H9 (cell line): Measurements from ENCODE around the gene DCST1. TPM values are rescaled to one million over a fixed set of nuclear protein-coding genes. Genes with fewer than 3 reads are reported as not detected.

Source experiments
- DNase-seq: peaks from one replicate; pipeline ENCODE4 v3.0.0-alpha.2; 2017
- H2AFZ ChIP-seq: one replicate; pipeline ENCODE4 v1.6.1; 2013; ENCODE audit warnings: mild to moderate bottlenecking, low read length, control low read depth, moderate library complexity
- H2AK5ac ChIP-seq: 2 replicates; pipeline ENCODE4 v1.6.1; 2013; ENCODE audit warnings: low read length, control low read depth, mixed read lengths; ENCODE audit not compliant: insufficient read length
- H2BK120ac ChIP-seq: one replicate; pipeline ENCODE4 v1.6.1; 2013; ENCODE audit warnings: low read depth, mild to moderate bottlenecking, low read length, control low read depth, inconsistent platforms; ENCODE audit not compliant: poor library complexity, severe bottlenecking
- H2BK12ac ChIP-seq: 2 replicates; pipeline ENCODE4 v1.6.1; 2013; ENCODE audit warnings: low read length, control low read depth, mixed read lengths, low read depth; ENCODE audit not compliant: insufficient read length
- H2BK15ac ChIP-seq: 2 replicates; pipeline ENCODE4 v1.6.1; 2013; ENCODE audit warnings: low read depth, low read length, control low read depth
- H2BK20ac ChIP-seq: one replicate; pipeline ENCODE4 v1.6.1; 2013; ENCODE audit warnings: low read depth, mild to moderate bottlenecking, low read length, control low read depth, inconsistent platforms; ENCODE audit not compliant: poor library complexity, severe bottlenecking
- H2BK5ac ChIP-seq: 2 replicates; pipeline ENCODE4 v1.6.1; 2013; ENCODE audit warnings: low read length, control low read depth, mixed read lengths; ENCODE audit not compliant: insufficient read length
- H3K14ac ChIP-seq: 2 replicates; pipeline ENCODE4 v1.6.1; 2013; ENCODE audit warnings: low read length, control low read depth; ENCODE audit not compliant: insufficient read depth
- H3K18ac ChIP-seq: 2 replicates; pipeline ENCODE4 v1.6.1; 2013; ENCODE audit warnings: low read depth, mild to moderate bottlenecking, mixed read lengths, low read length, control low read depth; ENCODE audit not compliant: insufficient read length
- H3K23ac ChIP-seq: 2 replicates; pipeline ENCODE4 v1.6.1; 2013; ENCODE audit warnings: low read length, control low read depth, mixed read lengths, low read depth; ENCODE audit not compliant: insufficient read length
- H3K23me2 ChIP-seq: 2 replicates; pipeline ENCODE4 v1.6.1; 2013; ENCODE audit warnings: low read depth, mild to moderate bottlenecking, mixed read lengths, low read length, control low read depth; ENCODE audit not compliant: insufficient read length, poor library complexity, severe bottlenecking
- H3K27ac ChIP-seq: 2 replicates; pipeline ENCODE4 v1.5.1; 2013; ENCODE audit warnings: low read length, control low read depth, mixed read lengths, low read depth; ENCODE audit not compliant: insufficient read length
- H3K27me3 ChIP-seq: 2 replicates; pipeline ENCODE4 v1.6.1; 2013; ENCODE audit warnings: low read length, control low read depth, inconsistent platforms; ENCODE audit not compliant: insufficient read depth
- H3K4ac ChIP-seq: 2 replicates; pipeline ENCODE4 v1.6.1; 2013; ENCODE audit warnings: low read depth, mild to moderate bottlenecking, control low read depth, inconsistent platforms, low read length, moderate library complexity
- H3K4me1 ChIP-seq: 2 replicates; pipeline ENCODE4 v1.6.1; 2013; ENCODE audit warnings: low read length, control low read depth, inconsistent platforms; ENCODE audit not compliant: insufficient read depth
- H3K4me2 ChIP-seq: 2 replicates; pipeline ENCODE4 v1.6.1; 2013; ENCODE audit warnings: low read length, control low read depth, mixed read lengths; ENCODE audit not compliant: insufficient read length, insufficient read depth
- H3K56ac ChIP-seq: 2 replicates; pipeline ENCODE4 v1.6.1; 2013; ENCODE audit warnings: low read depth, mild to moderate bottlenecking, mixed read lengths, low read length, control low read depth; ENCODE audit not compliant: insufficient read length
- H3K79me1 ChIP-seq: 2 replicates; pipeline ENCODE4 v1.6.1; 2013; ENCODE audit warnings: low read depth, mild to moderate bottlenecking, moderate library complexity, low read length, control low read depth, inconsistent platforms; ENCODE audit not compliant: insufficient read depth, poor library complexity, severe bottlenecking
- H3K79me2 ChIP-seq: 2 replicates; pipeline ENCODE4 v1.6.1; 2013; ENCODE audit warnings: low read length, control low read depth, inconsistent platforms; ENCODE audit not compliant: insufficient read depth
- H3K9ac ChIP-seq: 2 replicates; pipeline ENCODE4 v1.6.1; 2013; ENCODE audit warnings: low read length, control low read depth, mixed read lengths; ENCODE audit not compliant: insufficient read length; ENCODE audit errors: extremely low read depth
- H3K9me3 ChIP-seq: one replicate; pipeline ENCODE4 v1.6.1; 2013; ENCODE audit warnings: low read depth, low read length, inconsistent platforms; ENCODE audit not compliant: control insufficient read depth
- H3T11ph ChIP-seq: one replicate; pipeline ENCODE4 v1.6.1; 2013; ENCODE audit warnings: mild to moderate bottlenecking, low read length, control low read depth, inconsistent platforms
- H4K20me1 ChIP-seq: one replicate; pipeline ENCODE4 v1.6.1; 2013; ENCODE audit not compliant: control insufficient read depth, insufficient read length, insufficient read depth
- H4K5ac ChIP-seq: 2 replicates; pipeline ENCODE4 v1.6.1; 2013; ENCODE audit warnings: low read depth, mild to moderate bottlenecking, mixed read lengths, low read length, control low read depth; ENCODE audit not compliant: insufficient read length
- H4K8ac ChIP-seq: replicated peaks from 2 replicates; pipeline ENCODE4 v1.6.1; 2013; ENCODE audit warnings: low read length, control low read depth, mixed read lengths, low read depth; ENCODE audit not compliant: insufficient read length
- H4K91ac ChIP-seq: 2 replicates; pipeline ENCODE4 v1.6.1; 2013; ENCODE audit warnings: low read depth, mild to moderate bottlenecking, moderate library complexity, mixed read lengths, low read length, control low read depth; ENCODE audit not compliant: insufficient read length
- H3K27ac Mint-ChIP-seq, 3 experiments: 2 replicates in 2 of 3; 3 replicates in 1 of 3; pipeline ENCODE4 v1.8.0; 2020 to 2021; ENCODE audit warnings: mixed read lengths in 3 of 3, mild to moderate bottlenecking in 1 of 3, moderate library complexity in 1 of 3
- H3K27me3 Mint-ChIP-seq: 2 replicates; pipeline ENCODE4 v1.8.0; 2021; ENCODE audit warnings: low read depth, mild to moderate bottlenecking, moderate library complexity, mixed read lengths
- H3K36me3 Mint-ChIP-seq, 3 experiments: 2 replicates in 2 of 3; 3 replicates in 1 of 3; pipeline ENCODE4 v1.8.0; 2020 to 2021; ENCODE audit warnings: low read depth in 3 of 3, mixed read lengths in 3 of 3; ENCODE audit not compliant: insufficient read depth in 1 of 3
- H3K4me1 Mint-ChIP-seq, 2 experiments: 2 replicates each; pipeline ENCODE4 v1.8.0; 2020; ENCODE audit warnings: mixed read lengths in 2 of 2
- H3K4me3 Mint-ChIP-seq, 2 experiments: 2 replicates in 1 of 2; 3 replicates in 1 of 2; pipeline ENCODE4 v1.8.0; 2020 to 2021; ENCODE audit warnings: mild to moderate bottlenecking in 2 of 2, mixed read lengths in 2 of 2, moderate library complexity in 1 of 2
- H3K9me3 Mint-ChIP-seq, 2 experiments: 2 replicates in 1 of 2; 3 replicates in 1 of 2; pipeline ENCODE4 v1.8.0; 2020; ENCODE audit warnings: mild to moderate bottlenecking in 2 of 2, mixed read lengths in 2 of 2, moderate library complexity in 1 of 2
- CTCF ChIP-seq: fragments of 200-600 bp; sonication (generic); conservative IDR thresholded peaks from 3 replicates; pipeline ENCODE4 v1.8.0; 2021; ENCODE audit warnings: antibody characterized with exemption, mild to moderate bottlenecking
- WGBS: extraction: QIAGEN DNeasy Blood & Tissue Kit; methylation state at CpG from one replicate; pipeline ENCODE4 v1.1.7; 2013; ENCODE audit warnings: missing lambda C conversion rate, low lambda C conversion rate, mixed read lengths; ENCODE audit not compliant: insufficient read length; ENCODE audit errors: extremely low coverage; 5-methylcytosine and 5-hydroxymethylcytosine counted together
- total RNA-seq: library from RNA; stranded (reverse); gene quantifications from 2 replicates; pipeline ENCODE4 v1.2.1, GENCODE V29; 2021

DCST1 gene
- total RNA-seq, 1 experiment from 2014 or later = not detected

- Histone ChIP-seq H2BK15ac (no peak overlapping the region), H3K23ac (no peak overlapping the region), H3K79me2 (no peaks in the 10 kb centered on the region), H3K4me2 (no peak overlapping the region), H2AK5ac (no peak overlapping the region), H4K5ac (no peak overlapping the region), H2AFZ (no peak overlapping the region), H4K8ac (no peak overlapping the region), H3K27me3 (no peaks in the 10 kb centered on the region), H3K18ac (no peak overlapping the region), H3T11ph (no peak overlapping the region), H3K4ac (no peak overlapping the region), H2BK20ac (no peak overlapping the region), H3K4me1 (no peaks in the 10 kb centered on the region; the same call in 1 of the 2 replicates), H3K14ac (no peak overlapping the region), H2BK120ac (no peak overlapping the region), H3K9me3 (no peaks in the 10 kb centered on the region), H4K20me1 (no peaks in the 10 kb centered on the region), H3K56ac (no peak overlapping the region), H3K9ac (no peak overlapping the region), H3K27ac (no peak overlapping the region), H3K23me2 (no peaks in the 10 kb centered on the region), H2BK12ac (no peak overlapping the region), H2BK5ac (no peak overlapping the region), H3K79me1 (peaks cover 2% of the 10 kb centered on the region), H4K91ac (no peak overlapping the region)
- H3K4me1 Mint-ChIP-seq = peaks cover 8 to 10% of the 10 kb centered on the region in 2 experiments; a peak in 3 of 4 replicates
- H3K27ac Mint-ChIP-seq = peak overlapping the region in 1 of 3 experiments; percentile 44; a peak in 1 of 7 replicates
- H3K36me3 Mint-ChIP-seq = peaks cover 33 to 55% (median 52%) of the 10 kb centered on the region in 3 experiments
- H3K4me3 Mint-ChIP-seq = no peak overlapping the region
- H3K9me3 Mint-ChIP-seq = no peaks in the 10 kb centered on the region
- DNase-seq = no peak
- WGBS = no CpG with 5 or more reads among the region's 8 CpGs
- H3K27me3 Mint-ChIP-seq = no peaks in the 10 kb centered on the region
- TF ChIP-seq CTCF = no peak
Measured at GRCh38 chr1:154990276-154990675, 43.3 kb upstream of the DCST1 start.
